Mammary epithelial cell (primary cell): Measurements from ENCODE around the gene GPR18.

Experiments
- EZH2 ChIP-seq: IDR thresholded peaks from 2 replicates; pipeline ENCODE4 v1.6.1; 2012; ENCODE audit warnings: low read length, inconsistent platforms, borderline replicate concordance
- TF ChIP-seq, protein P1 (sequence below), 2 donors: IDR thresholded peaks in 1 of 2; conservative IDR thresholded peaks in 1 of 2; 2 replicates each; pipeline ENCODE4 v1.5.1; 2011 to 2012; ENCODE audit warnings: inconsistent platforms in 2 of 2, low read length in 2 of 2, mild to moderate bottlenecking in 2 of 2, control low read depth in 1 of 2, low read depth in 1 of 2; ENCODE audit not compliant: insufficient read depth in 1 of 2; ENCODE audit errors: extremely low read depth in 1 of 2

DNA sequence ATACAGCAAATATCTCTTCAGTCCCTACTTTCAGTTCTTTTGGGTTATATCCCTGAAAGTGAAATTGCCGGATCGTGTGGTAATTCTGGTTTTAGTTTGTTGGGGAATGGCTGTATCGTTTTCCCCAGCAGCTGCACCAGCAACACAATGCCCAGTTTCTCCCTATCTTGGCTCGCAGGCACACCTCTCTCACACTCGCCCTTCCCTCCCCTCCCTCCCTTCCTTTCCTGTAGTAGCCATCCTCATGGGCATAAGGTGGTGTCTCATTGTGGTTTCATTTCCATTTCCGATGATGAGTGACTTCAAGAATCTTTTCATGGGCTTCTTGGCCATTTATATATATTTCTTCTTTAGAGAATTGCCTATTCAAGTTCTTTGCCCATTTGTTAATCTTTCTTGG lies 8.6 kb upstream of the GPR18 start:
- TF ChIP-seq, protein P1, sequence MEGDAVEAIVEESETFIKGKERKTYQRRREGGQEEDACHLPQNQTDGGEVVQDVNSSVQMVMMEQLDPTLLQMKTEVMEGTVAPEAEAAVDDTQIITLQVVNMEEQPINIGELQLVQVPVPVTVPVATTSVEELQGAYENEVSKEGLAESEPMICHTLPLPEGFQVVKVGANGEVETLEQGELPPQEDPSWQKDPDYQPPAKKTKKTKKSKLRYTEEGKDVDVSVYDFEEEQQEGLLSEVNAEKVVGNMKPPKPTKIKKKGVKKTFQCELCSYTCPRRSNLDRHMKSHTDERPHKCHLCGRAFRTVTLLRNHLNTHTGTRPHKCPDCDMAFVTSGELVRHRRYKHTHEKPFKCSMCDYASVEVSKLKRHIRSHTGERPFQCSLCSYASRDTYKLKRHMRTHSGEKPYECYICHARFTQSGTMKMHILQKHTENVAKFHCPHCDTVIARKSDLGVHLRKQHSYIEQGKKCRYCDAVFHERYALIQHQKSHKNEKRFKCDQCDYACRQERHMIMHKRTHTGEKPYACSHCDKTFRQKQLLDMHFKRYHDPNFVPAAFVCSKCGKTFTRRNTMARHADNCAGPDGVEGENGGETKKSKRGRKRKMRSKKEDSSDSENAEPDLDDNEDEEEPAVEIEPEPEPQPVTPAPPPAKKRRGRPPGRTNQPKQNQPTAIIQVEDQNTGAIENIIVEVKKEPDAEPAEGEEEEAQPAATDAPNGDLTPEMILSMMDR (conservative IDR thresholded peaks at IDR 0.05 in 1 of 2, IDR thresholded peaks at IDR 0.05 in 1 of 2; ENCODE audit: extremely low read depth in 1 of 2, insufficient read depth in 1 of 2, low read depth in 1 of 2, low read length in 2 of 2), result no peak
- no peak for TF ChIP-seq EZH2
